HCT116 (cell line): ENCODE measurements around the gene VSIG4. TPM values are rescaled to one million over a fixed set of nuclear protein-coding genes. Genes with fewer than 3 reads are reported as not detected.

ENCODE experiments used
- ATAC-seq: fragments of 200-7000 bp; cut with Tn5 transposase; 2 replicates; pipeline ENCODE4 v1.9.1; 2020; ENCODE audit warnings: mild to moderate bottlenecking, moderate library complexity
- BruUV-seq: library from RNA; stranded (reverse); fragments of 400-500 nt; replicated peaks from 2 replicates; lab custom pipeline; 2021; lab: Mats Ljungman, UMichigan
- CTCF ChIA-PET: fragments of 300-600 bp; sonication (Branson Sonifier 250); formaldehyde crosslinking; loops from one replicate; lab custom pipeline; 2021; ENCODE audit warnings: antibody characterized with exemption; lab: Charles Lee
- POLR2A ChIA-PET: fragments of 300-600, 350-600 bp; sonication (Branson Sonifier 250); formaldehyde crosslinking; loops from one replicate; lab custom pipeline; 2021; ENCODE audit warnings: antibody characterized with exemption; lab: Charles Lee
- RAD21 ChIA-PET, 2 experiments: fragments of 300-600 bp; sonication (Branson Sonifier 250); formaldehyde crosslinking; loops; one replicate each; lab custom pipeline; 2023; ENCODE audit warnings: low total read pairs in 2 of 2; ENCODE audit not compliant: uncharacterized antibody in 2 of 2, unreplicated experiment in 2 of 2, low non-redundant PET in 1 of 2; lab: Charles Lee
- DNase-seq: peaks from one replicate; pipeline ENCODE4 v3.0.0-alpha.2; 2010; ENCODE audit warnings: low read depth, low spot score
- H2AFZ ChIP-seq: fragments of 200-600 bp; shearing (Covaris generic), sonication (generic); 2 replicates; pipeline ENCODE4 v1.6.1; 2017; ENCODE audit warnings: low read depth, mixed run types, mixed read lengths, antibody characterized with exemption, low read length; ENCODE audit not compliant: poor library complexity, severe bottlenecking
- H3K27ac ChIP-seq: 2 replicates; pipeline ENCODE4 v1.5.1; 2012; ENCODE audit warnings: low read depth, low read length
- H3K27me3 ChIP-seq: fragments of 200-600 bp; sonication (generic); 2 replicates; pipeline ENCODE4 v1.6.1; 2016; ENCODE audit warnings: mixed run types, low read length, mixed read lengths; ENCODE audit not compliant: insufficient read depth
- H3K36me3 ChIP-seq, 2 experiments: fragments of 200-500 bp in 1 of 2; fragments of 200-600 bp in 1 of 2; sonication (Bioruptor generic) in 1 of 2; sonication (generic) in 1 of 2; 2 replicates each; pipeline versions ENCODE4 v1.5.1 to v1.6.1; 2014 to 2016; ENCODE audit warnings: low read length in 2 of 2, inconsistent platforms in 1 of 2, mixed read lengths in 1 of 2, mixed run types in 1 of 2; ENCODE audit not compliant: insufficient read depth in 2 of 2, control insufficient read depth in 1 of 2
- H3K4me1 ChIP-seq, 2 experiments: fragments of 200-600 bp in 1 of 2; sonication (generic) in 1 of 2; 2 replicates each; pipeline versions ENCODE4 v1.5.1 to v1.6.1; 2012 to 2017; ENCODE audit warnings: low read length in 2 of 2, inconsistent platforms in 1 of 2, mild to moderate bottlenecking in 1 of 2, mixed read lengths in 1 of 2, mixed run types in 1 of 2, moderate library complexity in 1 of 2; ENCODE audit not compliant: insufficient read depth in 2 of 2, control insufficient read depth in 1 of 2
- H3K4me2 ChIP-seq: fragments of 200-600 bp; sonication (generic); 2 replicates; pipeline ENCODE4 v1.6.1; 2017; ENCODE audit warnings: mixed run types, low read length, mixed read lengths
- H3K4me3 ChIP-seq, 2 experiments: fragments of 200-600 bp in 1 of 2; sonication (generic) in 1 of 2; replicated peaks in 1 of 2; 2 replicates each; pipeline ENCODE4 v1.5.1; 2011 to 2016; ENCODE audit warnings: low read length in 2 of 2, control low read depth in 1 of 2, low read depth in 1 of 2, mild to moderate bottlenecking in 1 of 2, mixed read lengths in 1 of 2, mixed run types in 1 of 2
- H3K79me2 ChIP-seq: fragments of 200-600 bp; sonication (generic); 2 replicates; pipeline ENCODE4 v1.6.1; 2017; ENCODE audit warnings: mild to moderate bottlenecking, mixed run types, low read length, moderate library complexity, mixed read lengths; ENCODE audit not compliant: insufficient read depth
- H3K9ac ChIP-seq: fragments of 200-600 bp; sonication (generic); 2 replicates; pipeline ENCODE4 v1.6.1; 2016; ENCODE audit warnings: low read length, mixed read lengths
- H3K9me2 ChIP-seq: fragments of 200-600 bp; sonication (generic), shearing (Covaris generic); 2 replicates; pipeline ENCODE4 v1.6.1; 2017; ENCODE audit warnings: mixed run types, mild to moderate bottlenecking, moderate library complexity; ENCODE audit not compliant: insufficient read depth
- H3K9me3 ChIP-seq, 2 experiments: fragments of 200-500 bp in 1 of 2; fragments of 200-600 bp in 1 of 2; sonication (Bioruptor generic) in 1 of 2; sonication (generic) in 1 of 2; 2 replicates each; pipeline ENCODE4 v1.6.1; 2014 to 2017; ENCODE audit warnings: low read length in 2 of 2, mixed read lengths in 2 of 2, inconsistent platforms in 1 of 2, low read depth in 1 of 2, mild to moderate bottlenecking in 1 of 2, mixed run types in 1 of 2, moderate library complexity in 1 of 2; ENCODE audit not compliant: control insufficient read depth in 1 of 2, insufficient read depth in 1 of 2
- H4K20me1 ChIP-seq: fragments of 200-600 bp; sonication (generic), shearing (Covaris generic); 2 replicates; pipeline ENCODE4 v1.6.1; 2017; ENCODE audit warnings: mixed run types, mild to moderate bottlenecking, moderate library complexity; ENCODE audit not compliant: insufficient read depth
- ELF1 ChIP-seq: IDR thresholded peaks from 2 replicates; pipeline ENCODE4 v1.6.1; 2012; ENCODE audit warnings: low read depth, borderline replicate concordance
- JUND ChIP-seq: IDR thresholded peaks from 2 replicates; pipeline ENCODE4 v1.6.1; 2012
- RAD21 ChIP-seq: IDR thresholded peaks from 2 replicates; pipeline ENCODE4 v1.6.1; 2012; ENCODE audit warnings: low read depth, mild to moderate bottlenecking
- YY1 ChIP-seq: IDR thresholded peaks from 2 replicates; pipeline ENCODE4 v1.6.1; 2011; ENCODE audit warnings: low read length, low read depth, moderate library complexity, mild to moderate bottlenecking; ENCODE audit not compliant: insufficient replicate concordance; ENCODE audit errors: extremely low read depth
- ZFX ChIP-seq: fragments of 450-650 bp; IDR thresholded peaks from 2 replicates; pipeline ENCODE4 v1.6.1; 2017
- intact Hi-C: fragments of 100-400 bp; cut with micrococcal nuclease; formaldehyde crosslinking; loops from 2 replicates; pipeline ENCODE4 v1.10.0; 2022
- total RNA-seq: library from RNA; stranded (reverse); gene quantifications from one replicate; pipeline ENCODE4 v1.2.1, GENCODE V29; 2021; ENCODE audit not compliant: unreplicated experiment
- TF ChIP-seq, protein P1 (sequence below): IDR thresholded peaks from 2 replicates; pipeline ENCODE4 v1.6.1; 2012

Gene VSIG4
- total RNA-seq, 1 experiment from 2014 or later, result 0.59 TPM

DNA sequence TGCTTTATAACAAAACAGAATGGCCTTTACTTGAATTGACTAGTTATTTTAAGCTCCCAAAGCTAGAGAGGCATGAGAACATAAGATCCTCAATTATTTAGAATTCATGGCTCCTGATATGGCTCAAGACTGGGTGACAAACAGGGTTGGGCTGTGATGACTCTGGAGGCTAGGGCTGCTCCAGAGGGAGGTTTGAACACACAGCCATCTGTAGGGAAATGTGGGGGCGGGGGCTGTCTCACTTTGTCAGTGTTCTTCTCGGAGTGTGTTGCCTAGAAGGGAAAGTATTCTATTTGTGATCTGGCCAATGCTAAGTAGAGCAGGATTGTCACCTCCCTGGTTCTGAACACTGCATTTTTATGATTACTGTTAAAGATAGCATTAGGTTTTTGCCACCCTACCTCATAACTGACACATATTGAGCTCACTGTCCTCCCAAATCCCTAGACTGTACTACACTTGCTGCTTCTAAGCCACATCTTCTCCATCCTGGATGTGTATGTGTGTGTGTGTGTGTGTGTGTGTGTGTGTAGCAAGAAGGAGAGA lies 45.9 kb downstream of the VSIG4 start:
- H3K79me2 ChIP-seq, result no peaks in the 10 kb centered on the region
- H4K20me1 ChIP-seq, result no peaks in the 10 kb centered on the region
- H3K9me3 ChIP-seq, result no peaks in the 10 kb centered on the region
- H3K9ac ChIP-seq, result no peak overlapping the region
- H2AFZ ChIP-seq, result no peak overlapping the region
- ChIA-PET CTCF (no interaction called here), RAD21 (no interaction called here), POLR2A (no interaction called here)
- H3K4me2 ChIP-seq, result no peak overlapping the region
- no peaks in the 10 kb centered on the region for H3K36me3 ChIP-seq
- no peaks in the 10 kb centered on the region for H3K4me1 ChIP-seq
- ATAC-seq, result no peak
- H3K27ac ChIP-seq, result no peak overlapping the region
- BruUV-seq, result no TSS peak
- intact Hi-C loops, result no loop called here
- no peak overlapping the region for H3K4me3 ChIP-seq
- no peaks in the 10 kb centered on the region for H3K9me2 ChIP-seq
- no peaks in the 10 kb centered on the region for H3K27me3 ChIP-seq
- TF ChIP-seq RAD21 (no peak), YY1 (no peak)
- TF ChIP-seq, protein P1, sequence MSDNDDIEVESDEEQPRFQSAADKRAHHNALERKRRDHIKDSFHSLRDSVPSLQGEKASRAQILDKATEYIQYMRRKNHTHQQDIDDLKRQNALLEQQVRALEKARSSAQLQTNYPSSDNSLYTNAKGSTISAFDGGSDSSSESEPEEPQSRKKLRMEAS, result no peak
- TF ChIP-seq, all 23 proteins: peak for 0
- no peak for DNase-seq

DNA sequence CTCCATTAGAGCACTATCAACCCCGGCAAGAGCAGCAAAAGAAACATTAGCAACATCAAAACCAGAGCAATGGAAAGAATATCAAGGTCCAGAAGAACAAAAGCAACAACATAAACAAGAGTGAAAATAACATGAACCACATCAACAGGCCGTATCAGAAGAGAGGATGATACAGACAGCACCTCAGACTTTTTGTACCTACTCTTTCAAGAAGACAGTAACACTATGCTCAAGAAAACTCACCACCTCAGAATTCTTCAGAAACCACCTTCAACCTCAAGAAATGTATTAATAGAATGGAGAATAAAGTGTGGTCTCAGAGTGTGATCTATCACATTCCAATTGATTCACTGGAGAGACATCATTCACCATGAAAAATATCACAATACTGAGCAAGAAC lies 46.5 kb downstream of the VSIG4 start:
- RAD21 ChIA-PET, result no interaction called here

More for the DNA sequence above, 46.5 kb downstream of the VSIG4 start:
- Histone ChIP-seq H4K20me1 (no peaks in the 10 kb centered on the region), H2AFZ (no peak overlapping the region), H3K79me2 (no peaks in the 10 kb centered on the region), H3K27me3 (no peaks in the 10 kb centered on the region), H3K9me2 (no peaks in the 10 kb centered on the region), H3K9me3 (no peaks in the 10 kb centered on the region), H3K36me3 (no peaks in the 10 kb centered on the region), H3K4me3 (no peak overlapping the region)
- intact Hi-C loops, result no loop called here
- no TSS peak for BruUV-seq
- no peak for ATAC-seq
- no peak for TF ChIP-seq ZFX
- TF ChIP-seq JUND, result no peak
- no peak for TF ChIP-seq ELF1
- TF ChIP-seq, all 23 proteins: peak for 0
- CTCF ChIA-PET, result no interaction called here
- H3K27ac ChIP-seq, result no peak overlapping the region
- no peak overlapping the region for H3K4me2 ChIP-seq
- H3K4me1 ChIP-seq, result no peaks in the 10 kb centered on the region
- H3K9ac ChIP-seq, result no peak overlapping the region
- no peak for DNase-seq
- POLR2A ChIA-PET, result no interaction called here
